ENCODE measurements around the gene COX4I2. TPM values are rescaled to one million over a fixed set of nuclear protein-coding genes. Genes with fewer than 3 reads are reported as not detected.
A peak's percentile ranks its signal among the peaks of the same experiment; 100 is the strongest.
"Not testable (repeated sequence)": the region's sequence is repeated elsewhere in the genome, so short reads cannot be mapped to it uniquely, and the experiment has no call there.

Gene COX4I2
- total and polyA plus RNA-seq, 2 donors from 2014 or later = 1.3 to 6.9 TPM

DNA sequence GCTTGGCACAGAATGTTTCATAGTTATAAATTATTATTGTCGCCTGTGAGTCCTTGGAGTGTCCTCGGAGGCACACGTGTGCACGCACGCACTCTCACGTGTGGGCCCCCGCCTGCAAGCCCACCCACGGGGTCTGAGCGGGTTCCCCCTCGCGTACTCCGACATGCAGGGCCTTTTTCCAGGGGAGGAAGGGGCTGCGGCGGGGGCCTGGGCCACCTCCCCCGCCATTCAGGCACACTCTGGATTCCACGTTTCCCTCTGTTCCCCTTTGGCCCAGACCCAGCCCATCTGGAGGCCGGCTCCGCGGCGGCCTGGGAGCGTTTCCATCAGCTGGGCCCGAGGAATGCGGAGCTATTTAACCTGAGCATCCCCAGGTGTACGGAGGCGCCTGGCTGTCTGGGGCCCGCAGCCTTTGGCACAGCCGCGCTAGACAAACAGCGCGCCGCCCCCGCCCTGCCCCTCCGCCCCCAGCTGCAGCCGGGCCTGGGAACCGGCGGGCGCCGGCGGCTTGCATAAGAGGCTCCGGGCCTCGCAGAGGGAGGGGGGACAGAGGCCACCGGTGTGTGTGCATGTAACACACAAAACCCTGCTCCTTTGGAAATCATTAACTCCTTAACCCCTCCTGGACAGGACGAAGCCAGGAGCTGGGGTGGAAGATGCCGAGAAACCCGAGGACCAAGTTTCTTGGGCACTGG, 29.3 kb upstream of the COX4I2 start:
- H3K9ac ChIP-seq (ENCODE audit: low read length in 3 of 3) = peak overlapping the region; percentile 25 to 96 (median 27)
- H3K4me3 ChIP-seq (ENCODE audit: low read length in 3 of 3) = peak overlapping the region; percentile 30 to 95 (median 85)
- intact Hi-C loops (cut with DNase I) = no loop called here
- H3K27me3 ChIP-seq (ENCODE audit: control insufficient read depth, insufficient read depth, low read length) = no peaks in the 10 kb centered on the region
- no peaks in the 10 kb centered on the region for H3K36me3 ChIP-seq (ENCODE audit: control insufficient read depth in 2 of 3, insufficient read depth in 3 of 3, low read length in 3 of 3)
- TF ChIP-seq, protein P1, sequence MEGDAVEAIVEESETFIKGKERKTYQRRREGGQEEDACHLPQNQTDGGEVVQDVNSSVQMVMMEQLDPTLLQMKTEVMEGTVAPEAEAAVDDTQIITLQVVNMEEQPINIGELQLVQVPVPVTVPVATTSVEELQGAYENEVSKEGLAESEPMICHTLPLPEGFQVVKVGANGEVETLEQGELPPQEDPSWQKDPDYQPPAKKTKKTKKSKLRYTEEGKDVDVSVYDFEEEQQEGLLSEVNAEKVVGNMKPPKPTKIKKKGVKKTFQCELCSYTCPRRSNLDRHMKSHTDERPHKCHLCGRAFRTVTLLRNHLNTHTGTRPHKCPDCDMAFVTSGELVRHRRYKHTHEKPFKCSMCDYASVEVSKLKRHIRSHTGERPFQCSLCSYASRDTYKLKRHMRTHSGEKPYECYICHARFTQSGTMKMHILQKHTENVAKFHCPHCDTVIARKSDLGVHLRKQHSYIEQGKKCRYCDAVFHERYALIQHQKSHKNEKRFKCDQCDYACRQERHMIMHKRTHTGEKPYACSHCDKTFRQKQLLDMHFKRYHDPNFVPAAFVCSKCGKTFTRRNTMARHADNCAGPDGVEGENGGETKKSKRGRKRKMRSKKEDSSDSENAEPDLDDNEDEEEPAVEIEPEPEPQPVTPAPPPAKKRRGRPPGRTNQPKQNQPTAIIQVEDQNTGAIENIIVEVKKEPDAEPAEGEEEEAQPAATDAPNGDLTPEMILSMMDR (IDR thresholded peaks at IDR 0.05; ENCODE audit: borderline replicate concordance, extremely low read depth, insufficient read depth) = no peak
- DNase-seq (peak; percentile 96 to 98 (median 97)), FAIRE-seq (no peak)
- no peaks in the 10 kb centered on the region for H3K9me3 ChIP-seq (ENCODE audit: control insufficient read depth in 2 of 3, insufficient read depth in 1 of 3, low read length in 3 of 3)
- H3K4me1 ChIP-seq (ENCODE audit: control insufficient read depth in 2 of 3, insufficient read depth in 2 of 3, low read depth in 1 of 3, low read length in 3 of 3) = peaks cover 5 to 22% (median 8%) of the 10 kb centered on the region in 3 donors
- peak overlapping the region; percentile 93 to 94 for H3K27ac ChIP-seq (ENCODE audit: low read depth in 2 of 2, low read length in 2 of 2)

DNA sequence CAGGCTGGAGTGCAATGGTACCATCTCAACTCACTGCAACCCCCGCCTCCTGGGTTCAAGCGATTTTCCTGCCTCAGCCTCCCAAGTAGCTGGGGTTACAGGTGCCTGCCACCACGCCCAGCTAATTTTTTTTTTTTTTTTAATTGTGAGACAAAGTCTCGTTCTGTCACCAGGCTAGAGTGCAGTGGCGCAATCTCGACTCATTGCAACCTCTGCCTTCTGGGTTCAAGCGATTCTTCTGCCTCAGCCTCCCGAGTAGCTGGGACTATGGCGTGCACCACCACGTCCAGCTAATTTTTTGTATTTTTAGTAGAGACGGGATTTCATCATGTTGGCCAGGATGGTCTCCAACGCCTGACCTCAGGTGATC, 25.5 kb upstream of the COX4I2 start:
- intact Hi-C loops (cut with DNase I) = loop anchor here (5.0 kb wide), 1 partner anchor 50 kb away; no protein-coding TSS in a partner anchor
- not testable (repeated sequence) for H3K4me3 ChIP-seq (ENCODE audit: low read length in 3 of 3); H3K36me3 ChIP-seq (ENCODE audit: control insufficient read depth in 2 of 3, insufficient read depth in 3 of 3, low read length in 3 of 3); H3K9me3 ChIP-seq (ENCODE audit: control insufficient read depth in 2 of 3, insufficient read depth in 1 of 3, low read length in 3 of 3); FAIRE-seq; DNase-seq; H3K27ac ChIP-seq (ENCODE audit: low read depth in 2 of 2, low read length in 2 of 2); H3K27me3 ChIP-seq (ENCODE audit: control insufficient read depth, insufficient read depth, low read length); H3K9ac ChIP-seq (ENCODE audit: low read length in 3 of 3)
- peaks cover 5 to 17% (median 8%) of the 10 kb centered on the region in 3 donors for H3K4me1 ChIP-seq (ENCODE audit: control insufficient read depth in 2 of 3, insufficient read depth in 2 of 3, low read depth in 1 of 3, low read length in 3 of 3)

DNA sequence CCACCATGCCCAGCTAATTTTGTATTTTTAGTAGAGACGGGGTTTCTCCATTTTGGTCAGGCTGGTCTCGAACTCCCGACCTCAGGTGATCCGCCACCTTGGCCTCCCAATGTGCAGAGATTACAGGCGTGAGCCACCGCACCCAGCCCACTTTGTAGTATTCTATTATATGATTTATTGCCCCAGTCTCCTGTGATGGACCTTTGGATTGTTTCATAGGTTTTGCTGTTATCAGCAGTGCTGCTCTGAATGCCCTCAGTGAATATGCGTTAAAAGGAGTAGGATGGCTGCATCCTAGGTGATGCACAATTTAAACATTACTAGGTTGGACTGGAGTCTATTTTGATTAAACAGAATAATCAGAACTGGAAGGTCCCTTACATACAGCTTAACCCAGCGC, 22.3 kb upstream of the COX4I2 start:
- no peaks in the 10 kb centered on the region for H3K27me3 ChIP-seq (ENCODE audit: control insufficient read depth, insufficient read depth, low read length)
- DNase-seq = no peak
- intact Hi-C loops (cut with DNase I) = no loop called here
- no peak overlapping the region for H3K4me3 ChIP-seq (ENCODE audit: low read length in 3 of 3)
- H3K27ac ChIP-seq (ENCODE audit: low read depth in 2 of 2, low read length in 2 of 2) = no peak overlapping the region
- H3K4me1 ChIP-seq (ENCODE audit: control insufficient read depth in 2 of 3, insufficient read depth in 2 of 3, low read depth in 1 of 3, low read length in 3 of 3) = peaks cover 0 to 7% (median 2%) of the 10 kb centered on the region in 3 donors
- no peaks in the 10 kb centered on the region for H3K36me3 ChIP-seq (ENCODE audit: control insufficient read depth in 2 of 3, insufficient read depth in 3 of 3, low read length in 3 of 3)
- no peak overlapping the region for H3K9ac ChIP-seq (ENCODE audit: low read length in 3 of 3)
- H3K9me3 ChIP-seq (ENCODE audit: control insufficient read depth in 2 of 3, insufficient read depth in 1 of 3, low read length in 3 of 3) = no peaks in the 10 kb centered on the region
- TF ChIP-seq, protein P1 (IDR thresholded peaks at IDR 0.05; ENCODE audit: borderline replicate concordance, extremely low read depth, insufficient read depth) = no peak
- no peak for FAIRE-seq

DNA sequence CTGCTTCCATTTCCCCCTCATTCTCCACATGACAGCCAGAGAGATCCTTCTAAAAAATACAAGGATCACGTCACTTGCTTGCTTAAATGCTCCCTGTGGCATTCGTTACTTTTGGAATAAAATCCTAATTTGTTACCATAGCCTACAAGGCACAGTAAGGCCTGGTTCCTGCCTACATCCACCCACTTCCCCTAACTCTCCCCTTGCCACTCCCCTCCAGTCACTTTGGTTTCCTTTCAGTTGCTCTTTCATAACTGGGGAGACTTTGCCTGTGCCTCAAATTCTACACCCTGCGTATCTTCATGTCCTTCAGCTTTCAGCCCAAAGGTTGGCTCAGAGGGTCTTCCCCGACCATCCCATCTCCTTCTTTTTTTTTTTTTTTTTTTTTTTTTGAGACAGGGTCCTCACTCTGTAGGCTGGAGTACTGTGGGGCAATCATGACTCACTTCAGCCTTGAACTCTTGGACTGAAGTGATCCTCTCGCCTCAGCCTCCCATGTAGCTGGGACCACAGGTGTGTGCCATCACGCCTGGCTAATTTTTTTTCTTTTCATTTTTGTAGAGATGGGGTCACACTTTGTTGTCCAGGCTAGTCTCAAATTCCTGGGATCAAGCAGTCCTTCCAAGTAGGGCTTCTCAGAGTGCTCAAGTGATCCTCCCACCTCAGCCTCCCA, 20.1 kb upstream of the COX4I2 start:
- no peaks in the 10 kb centered on the region for H3K9me3 ChIP-seq (ENCODE audit: control insufficient read depth in 2 of 3, insufficient read depth in 1 of 3, low read length in 3 of 3)
- no peaks in the 10 kb centered on the region for H3K27me3 ChIP-seq (ENCODE audit: control insufficient read depth, insufficient read depth, low read length)
- TF ChIP-seq, protein P1 (IDR thresholded peaks at IDR 0.05; ENCODE audit: borderline replicate concordance, extremely low read depth, insufficient read depth) = no peak
- H3K4me3 ChIP-seq (ENCODE audit: low read length in 3 of 3) = no peak overlapping the region
- intact Hi-C loops (cut with DNase I) = no loop called here
- H3K27ac ChIP-seq (ENCODE audit: low read depth in 2 of 2, low read length in 2 of 2) = no peak overlapping the region
- H3K36me3 ChIP-seq (ENCODE audit: control insufficient read depth in 2 of 3, insufficient read depth in 3 of 3, low read length in 3 of 3) = no peaks in the 10 kb centered on the region
- no peak for FAIRE-seq
- peaks cover 0 to 1% (median 0%) of the 10 kb centered on the region in 3 donors for H3K4me1 ChIP-seq (ENCODE audit: control insufficient read depth in 2 of 3, insufficient read depth in 2 of 3, low read depth in 1 of 3, low read length in 3 of 3)
- no peak overlapping the region for H3K9ac ChIP-seq (ENCODE audit: low read length in 3 of 3)
- no peak for DNase-seq
